IPS-20b (cell line): ENCODE data around the gene MYO10.

ENCODE experiments used
- H3K27ac ChIP-seq: one replicate; pipeline ENCODE4 v1.5.1; 2013; ENCODE audit warnings: low read length
- H3K27me3 ChIP-seq: 2 replicates; pipeline ENCODE4 v1.6.1; 2013; ENCODE audit warnings: mild to moderate bottlenecking, low read length, inconsistent platforms; ENCODE audit not compliant: insufficient read depth
- H3K36me3 ChIP-seq: 2 replicates; pipeline ENCODE4 v1.6.1; 2013; ENCODE audit warnings: low read depth, mild to moderate bottlenecking, inconsistent platforms, low read length, moderate library complexity; ENCODE audit not compliant: insufficient read depth
- H3K4me1 ChIP-seq: 2 replicates; pipeline ENCODE4 v1.6.1; 2013; ENCODE audit warnings: mild to moderate bottlenecking, control low read depth, inconsistent platforms, low read length, moderate library complexity; ENCODE audit not compliant: insufficient read depth
- H3K4me3 ChIP-seq: 2 replicates; pipeline ENCODE4 v1.5.1; 2013; ENCODE audit warnings: mild to moderate bottlenecking, low read length, inconsistent platforms
- H3K9ac ChIP-seq: 2 replicates; pipeline ENCODE4 v1.6.1; 2013; ENCODE audit warnings: low read depth, mild to moderate bottlenecking, inconsistent platforms, low read length, moderate library complexity
- H3K9me3 ChIP-seq: 2 replicates; pipeline ENCODE4 v1.6.1; 2013; ENCODE audit warnings: mild to moderate bottlenecking, low read depth, low read length, inconsistent platforms; ENCODE audit not compliant: insufficient read depth

MYO10 gene

DNA sequence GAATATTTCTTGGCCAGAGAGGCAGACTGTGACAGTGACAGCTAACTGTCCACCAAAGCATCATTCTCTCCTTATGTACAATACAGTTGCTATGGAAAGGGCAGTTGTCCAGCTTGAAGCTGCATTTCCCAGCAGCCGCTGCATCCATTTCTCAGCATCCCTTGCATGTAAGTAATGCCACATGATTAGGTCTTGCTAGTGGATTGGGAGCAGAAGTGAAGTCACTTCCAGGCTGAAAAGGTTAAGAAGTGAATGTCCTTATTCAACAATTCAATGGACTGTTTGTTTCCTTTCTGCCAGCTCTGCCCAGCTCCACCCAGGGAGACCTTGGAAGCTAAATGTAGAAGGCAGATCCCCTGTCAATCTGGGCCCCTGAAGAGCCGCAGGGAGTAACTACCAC is 293.2 kb downstream of the MYO10 start:
- Histone ChIP-seq H3K9ac (no peak overlapping the region), H3K27me3 (no peaks in the 10 kb centered on the region)

GRCh38 chr5:16639206-16639605 is 296.9 kb downstream of the MYO10 start:
- no peaks in the 10 kb centered on the region for H3K4me1 ChIP-seq
- no peak overlapping the region for H3K27ac ChIP-seq
- no peaks in the 10 kb centered on the region for H3K27me3 ChIP-seq
- H3K9me3 ChIP-seq = peaks cover 6% of the 10 kb centered on the region; the same call in 1 of the 2 replicates
- no peaks in the 10 kb centered on the region for H3K36me3 ChIP-seq
- no peak overlapping the region for H3K9ac ChIP-seq
- no peak overlapping the region for H3K4me3 ChIP-seq

More for the DNA sequence above, 293.2 kb downstream of the MYO10 start:
- H3K9me3 ChIP-seq = peaks cover 6% of the 10 kb centered on the region; the same call in 1 of the 2 replicates
- H3K4me1 ChIP-seq = no peaks in the 10 kb centered on the region
- H3K27ac ChIP-seq = no peak overlapping the region
- H3K36me3 ChIP-seq = no peaks in the 10 kb centered on the region
- H3K4me3 ChIP-seq = no peak overlapping the region

DNA sequence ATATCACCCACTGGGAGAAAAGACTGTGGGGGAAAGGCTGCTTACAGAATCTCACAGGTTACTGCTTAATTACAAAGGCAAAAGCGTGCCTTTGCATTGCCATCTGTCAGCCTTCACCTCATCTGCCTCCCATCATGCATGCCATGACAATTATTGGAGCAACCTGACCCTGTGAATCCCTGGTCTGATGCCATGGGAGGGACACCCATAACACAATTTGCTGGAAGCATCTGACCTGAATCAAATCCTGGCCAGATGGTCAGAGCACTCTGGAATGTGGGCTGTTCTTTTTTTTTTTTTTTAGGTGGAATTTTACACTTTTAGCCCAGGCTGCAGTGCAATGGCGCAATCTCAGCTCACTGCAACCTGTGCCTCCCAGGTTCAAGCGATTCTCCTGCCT is 307.7 kb downstream of the MYO10 start:
- Histone ChIP-seq H3K9ac (no peak overlapping the region), H3K27me3 (no peaks in the 10 kb centered on the region; the same call in 1 of the 2 replicates), H3K9me3 (no peaks in the 10 kb centered on the region), H3K4me3 (no peak overlapping the region), H3K27ac (no peak overlapping the region), H3K36me3 (no peaks in the 10 kb centered on the region), H3K4me1 (no peaks in the 10 kb centered on the region)

GRCh38 chr5:16626696-16627264 is 309.3 kb downstream of the MYO10 start:
- no peak overlapping the region for H3K4me3 ChIP-seq
- H3K9ac ChIP-seq = no peak overlapping the region
- H3K27me3 ChIP-seq = no peaks in the 10 kb centered on the region; the same call in 1 of the 2 replicates
- no peaks in the 10 kb centered on the region for H3K9me3 ChIP-seq
- H3K36me3 ChIP-seq = no peaks in the 10 kb centered on the region
- no peak overlapping the region for H3K27ac ChIP-seq
- no peaks in the 10 kb centered on the region for H3K4me1 ChIP-seq

- no peak overlapping the region for H3K4me3 ChIP-seq
- no peaks in the 10 kb centered on the region for H3K9me3 ChIP-seq
- no peak overlapping the region for H3K9ac ChIP-seq
- no peaks in the 10 kb centered on the region for H3K36me3 ChIP-seq
- peaks cover 2% of the 10 kb centered on the region; the same call in 1 of the 2 replicates for H3K27me3 ChIP-seq
- H3K4me1 ChIP-seq = no peaks in the 10 kb centered on the region
- H3K27ac ChIP-seq = no peak overlapping the region
These were observed 311.0 kb downstream of the MYO10 start for GRCh38 chr5:16625096-16625495.

GRCh38 chr5:16619136-16619535 is 317.0 kb downstream of the MYO10 start:
- H3K4me1 ChIP-seq = peaks cover 4% of the 10 kb centered on the region
- H3K9ac ChIP-seq = no peak overlapping the region
- H3K36me3 ChIP-seq = no peaks in the 10 kb centered on the region
- no peaks in the 10 kb centered on the region for H3K9me3 ChIP-seq
- peaks cover 58% of the 10 kb centered on the region for H3K27me3 ChIP-seq
- no peak overlapping the region for H3K27ac ChIP-seq
- no peak overlapping the region for H3K4me3 ChIP-seq

DNA sequence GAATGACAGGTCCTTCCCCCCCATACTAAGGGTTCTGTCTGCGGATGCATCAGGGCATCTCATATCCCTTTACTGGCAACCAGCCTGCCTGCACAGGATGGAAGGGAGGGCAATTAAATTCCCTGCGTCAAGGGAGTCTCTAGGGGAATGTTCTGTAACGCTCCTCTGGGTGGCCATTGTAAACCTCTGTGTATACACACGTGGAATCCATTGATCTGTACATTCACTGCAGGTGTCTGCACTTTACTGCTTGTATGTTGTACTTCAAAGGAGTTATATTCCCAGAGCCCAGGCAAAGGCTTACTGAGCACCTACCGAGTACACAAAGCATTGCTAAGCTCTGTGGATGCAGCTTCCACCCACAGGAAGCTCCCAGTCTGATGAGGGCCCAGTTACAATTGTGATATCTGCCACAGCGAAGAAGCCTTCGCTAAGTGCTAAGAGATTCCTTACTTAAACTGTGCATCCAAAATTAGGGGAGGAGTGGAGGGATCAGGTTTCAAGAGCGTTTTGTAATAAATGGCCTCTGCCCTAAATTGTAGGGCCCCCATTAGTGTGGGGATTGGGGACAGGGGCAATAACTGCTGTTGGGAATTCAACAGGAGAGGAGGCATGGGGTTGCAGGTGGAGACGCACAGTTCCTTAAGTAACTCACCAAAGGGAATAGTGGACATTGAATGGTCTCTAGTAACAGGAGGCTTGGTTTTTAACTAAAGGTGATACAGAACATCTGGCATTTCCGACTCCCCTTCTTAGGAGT is 317.8 kb downstream of the MYO10 start:
- H3K9me3 ChIP-seq = no peaks in the 10 kb centered on the region
- H3K36me3 ChIP-seq = no peaks in the 10 kb centered on the region
- no peak overlapping the region for H3K4me3 ChIP-seq
- H3K4me1 ChIP-seq = peaks cover 4% of the 10 kb centered on the region
- no peak overlapping the region for H3K9ac ChIP-seq
- no peak overlapping the region for H3K27ac ChIP-seq
- peaks cover 61% of the 10 kb centered on the region for H3K27me3 ChIP-seq

GRCh38 chr5:16617274-16617968 is 318.7 kb downstream of the MYO10 start:
- Histone ChIP-seq H3K9me3 (no peaks in the 10 kb centered on the region), H3K9ac (peak overlapping the region; percentile 37; the same call in 1 of the 2 replicates), H3K4me1 (peaks cover 4% of the 10 kb centered on the region), H3K27ac (no peak overlapping the region), H3K36me3 (no peaks in the 10 kb centered on the region), H3K4me3 (peak overlapping the region; percentile 77), H3K27me3 (peaks cover 61% of the 10 kb centered on the region)

DNA sequence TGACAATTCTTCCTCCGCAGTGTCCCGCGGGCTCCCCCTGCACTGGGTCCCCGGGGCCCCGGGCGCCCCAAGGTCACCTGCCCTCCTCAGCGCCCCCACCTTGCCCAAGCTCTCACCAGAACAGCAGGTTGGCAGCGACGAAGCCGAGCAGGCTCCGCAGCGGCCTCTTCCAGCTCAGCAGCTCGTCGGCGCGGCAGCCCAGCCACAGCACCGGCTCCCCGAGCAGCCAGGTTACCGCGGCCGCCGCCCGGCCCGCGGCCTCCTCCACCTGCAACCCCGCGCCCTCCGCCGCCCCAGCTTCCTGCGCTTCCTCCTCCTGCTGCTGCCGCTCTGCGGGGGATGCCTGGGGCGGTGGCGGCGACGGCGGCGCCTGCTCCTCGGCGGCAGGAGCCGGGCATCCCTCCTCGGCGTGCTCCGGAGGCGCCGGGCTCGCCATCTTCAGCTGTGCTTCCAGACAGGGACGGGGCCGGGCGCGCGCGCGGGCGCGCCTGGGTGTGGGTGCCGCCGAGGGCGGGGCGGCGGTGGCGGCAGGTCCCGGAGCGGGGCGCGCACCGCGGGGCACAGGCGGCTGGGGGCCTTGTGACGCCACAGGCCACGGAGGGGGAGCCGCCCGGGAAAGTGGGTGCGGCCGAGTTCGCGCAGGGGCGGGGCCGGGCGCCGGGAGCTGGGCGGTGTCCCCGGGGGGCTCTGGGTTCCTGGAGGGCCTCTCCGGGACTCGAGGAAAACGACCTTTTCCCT is 319.4 kb downstream of the MYO10 start, which contains the start of gene RETREG1:
Gene RETREG1 (minus strand): TSS at position 462 of the 738 bp plus-strand sequence. CDS start 26 bp downstream, at position 436.
- Histone ChIP-seq H3K9me3 (no peaks in the 10 kb centered on the region), H3K27ac (no peak within 1 kb of the TSS), H3K9ac (peak within 1 kb of the TSS; percentile 37; the same call in 1 of the 2 replicates), H3K36me3 (no peaks in the 10 kb centered on the region), H3K4me1 (peaks cover 4% of the 10 kb centered on the region), H3K27me3 (peaks cover 61% of the 10 kb centered on the region), H3K4me3 (peak within 1 kb of the TSS; percentile 77)

DNA sequence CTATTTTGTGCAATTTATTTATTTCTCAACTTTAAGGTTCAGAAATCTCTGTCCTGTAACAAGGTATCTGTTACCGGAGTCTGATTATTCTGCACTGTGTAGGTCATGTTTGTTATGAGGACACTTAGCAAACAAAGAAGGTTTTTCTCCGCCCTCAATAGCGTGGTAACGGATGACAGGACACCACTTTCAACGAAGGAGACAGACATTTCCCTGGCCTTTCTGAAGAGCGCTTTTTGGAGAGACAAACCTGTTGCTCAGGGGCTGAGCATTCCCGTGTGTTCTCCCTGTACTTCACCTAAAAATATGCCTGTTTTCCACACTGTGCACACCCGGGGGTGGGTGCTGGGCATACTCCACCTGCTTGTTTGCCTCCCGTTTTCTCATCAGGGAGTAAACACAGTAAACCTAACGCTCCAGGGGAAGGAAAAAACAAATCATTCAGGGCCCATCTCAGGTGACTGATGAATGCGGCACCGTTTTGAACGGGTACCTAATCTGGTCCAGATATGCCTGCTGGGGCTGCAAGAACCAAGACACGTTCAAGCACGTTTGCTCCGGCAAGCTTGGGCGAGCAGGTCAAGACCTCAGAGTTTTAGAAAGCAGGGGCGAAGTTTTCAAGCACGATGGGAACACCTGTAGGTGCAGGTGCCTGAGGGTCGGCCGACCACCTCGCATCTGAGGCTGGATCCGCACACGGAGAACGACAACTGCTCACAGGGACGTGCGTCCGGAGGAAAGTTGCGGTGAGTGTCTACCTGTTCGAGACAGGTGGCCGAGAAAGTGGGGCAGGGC is 320.1 kb downstream of the MYO10 start:
- H3K4me1 ChIP-seq = peaks cover 4% of the 10 kb centered on the region
- H3K27ac ChIP-seq = no peak overlapping the region
- H3K36me3 ChIP-seq = no peaks in the 10 kb centered on the region
- H3K9me3 ChIP-seq = no peaks in the 10 kb centered on the region
- peak overlapping the region; percentile 28; the same call in 1 of the 2 replicates for H3K9ac ChIP-seq
- peaks cover 61% of the 10 kb centered on the region for H3K27me3 ChIP-seq
- H3K4me3 ChIP-seq = peak overlapping the region; percentile 77
